IMR-90 (cell line): ENCODE results near the gene TMEM37. TPM values are rescaled to one million over a fixed set of nuclear protein-coding genes. Genes with fewer than 3 reads are reported as not detected.

ENCODE experiments used
- ATAC-seq: fragments of 200-7000 bp; cut with Tn5 transposase; 2 replicates; pipeline ENCODE4 v1.9.1; 2020; ENCODE audit warnings: low read depth, mild to moderate bottlenecking, moderate library complexity
- BruUV-seq: library from RNA; stranded (reverse); fragments of 400-500 nt; replicated peaks from 2 replicates; lab custom pipeline; 2021; lab: Mats Ljungman, UMichigan
- CTCF ChIA-PET: fragments of 300-600 bp; formaldehyde crosslinking; extraction: SDS; loops from one replicate; lab custom pipeline; 2021; ENCODE audit warnings: antibody characterized with exemption; lab: Yijun Ruan, JAX
- POLR2A ChIA-PET: fragments of 300-600 bp; sonication (Branson Sonifier 250); formaldehyde crosslinking; loops from one replicate; lab custom pipeline; 2022; ENCODE audit warnings: antibody characterized with exemption; ENCODE audit not compliant: unreplicated experiment; lab: Charles Lee
- DNase-seq: peaks from one replicate; pipeline ENCODE4 v3.0.0; 2013
- H2AFZ ChIP-seq: replicated peaks from 2 replicates; pipeline ENCODE3; 2013; ENCODE audit warnings: low read length, mild to moderate bottlenecking; ENCODE audit not compliant: poor library complexity
- H2AK5ac ChIP-seq: 2 replicates; pipeline ENCODE4 v1.6.1; 2013; ENCODE audit warnings: low read depth, low read length, inconsistent platforms
- H2AK9ac ChIP-seq: replicated peaks from 2 replicates; pipeline ENCODE3; 2013; ENCODE audit warnings: mild to moderate bottlenecking, low read depth, low read length, moderate library complexity; ENCODE audit not compliant: poor library complexity
- H2BK120ac ChIP-seq: 2 replicates; pipeline ENCODE4 v1.6.1; 2013; ENCODE audit warnings: low read depth, low read length, inconsistent platforms
- H2BK15ac ChIP-seq: 3 replicates; pipeline ENCODE4 v1.6.1; 2013; ENCODE audit warnings: low read depth, low read length, inconsistent platforms
- H2BK20ac ChIP-seq: 2 replicates; pipeline ENCODE4 v1.6.1; 2013; ENCODE audit warnings: low read depth, mild to moderate bottlenecking, inconsistent platforms, low read length, moderate library complexity
- H2BK5ac ChIP-seq: 2 replicates; pipeline ENCODE4 v1.6.1; 2013; ENCODE audit warnings: mild to moderate bottlenecking, low read depth, low read length, inconsistent platforms; ENCODE audit not compliant: poor library complexity, severe bottlenecking
- H3K14ac ChIP-seq: replicated peaks from 2 replicates; pipeline ENCODE4 v1.6.1; 2013; ENCODE audit warnings: low read depth, low read length, inconsistent platforms
- H3K18ac ChIP-seq: 2 replicates; pipeline ENCODE4 v1.6.1; 2013; ENCODE audit warnings: low read depth, low read length, control low read depth
- H3K23ac ChIP-seq: 2 replicates; pipeline ENCODE4 v1.6.1; 2013; ENCODE audit warnings: low read depth, low read length, inconsistent platforms
- H3K27ac ChIP-seq: 2 replicates; pipeline ENCODE4 v1.5.1; 2013; ENCODE audit warnings: mild to moderate bottlenecking, control low read depth, low read length; ENCODE audit not compliant: insufficient read depth
- H3K27me3 ChIP-seq: 2 replicates; pipeline ENCODE4 v1.6.1; 2013; ENCODE audit warnings: low read length; ENCODE audit not compliant: control insufficient read depth, insufficient read depth
- H3K36me3 ChIP-seq: 2 replicates; pipeline ENCODE4 v1.6.1; 2013; ENCODE audit warnings: low read length, mixed read lengths; ENCODE audit not compliant: control insufficient read depth, insufficient read depth
- H3K4ac ChIP-seq: 2 replicates; pipeline ENCODE4 v1.6.1; 2013; ENCODE audit warnings: low read depth, low read length, inconsistent platforms
- H3K4me1 ChIP-seq: 2 replicates; pipeline ENCODE4 v1.6.1; 2013; ENCODE audit warnings: low read length, mixed read lengths; ENCODE audit not compliant: control insufficient read depth, insufficient read depth
- H3K4me2 ChIP-seq: 2 replicates; pipeline ENCODE4 v1.6.1; 2013; ENCODE audit warnings: low read depth, mild to moderate bottlenecking, control low read depth, low read length, moderate library complexity
- H3K4me3 ChIP-seq: 2 replicates; pipeline ENCODE4 v1.5.1; 2013; ENCODE audit warnings: low read depth, mild to moderate bottlenecking, control low read depth, low read length, moderate library complexity; ENCODE audit not compliant: insufficient read depth
- H3K56ac ChIP-seq: 2 replicates; pipeline ENCODE4 v1.6.1; 2013; ENCODE audit warnings: low read length, inconsistent platforms; ENCODE audit not compliant: insufficient read depth; ENCODE audit errors: extremely low read depth
- H3K79me1 ChIP-seq, 2 experiments: 2 replicates each; pipeline ENCODE4 v1.6.1; 2013; ENCODE audit warnings: low read length in 2 of 2, inconsistent platforms in 1 of 2, low read depth in 1 of 2
- H3K9ac ChIP-seq: 2 replicates; pipeline ENCODE4 v1.6.1; 2013; ENCODE audit warnings: low read depth, low read length, control low read depth
- H3K9me1 ChIP-seq: 2 replicates; pipeline ENCODE4 v1.6.1; 2013; ENCODE audit warnings: low read length, inconsistent platforms; ENCODE audit not compliant: insufficient read depth
- H3K9me3 ChIP-seq: 2 replicates; pipeline ENCODE4 v1.6.1; 2013; ENCODE audit warnings: low read length; ENCODE audit not compliant: control insufficient read depth, insufficient read depth
- H4K20me1 ChIP-seq: 2 replicates; pipeline ENCODE4 v1.6.1; 2013; ENCODE audit warnings: low read length, inconsistent platforms; ENCODE audit not compliant: insufficient read depth
- H4K5ac ChIP-seq: 2 replicates; pipeline ENCODE4 v1.6.1; 2013; ENCODE audit warnings: mild to moderate bottlenecking, low read depth, low read length, control low read depth
- H4K8ac ChIP-seq, 2 experiments: 2 replicates each; pipeline ENCODE4 v1.6.1; 2013; ENCODE audit warnings: low read depth in 2 of 2, low read length in 2 of 2, control low read depth in 1 of 2, inconsistent platforms in 1 of 2
- H4K91ac ChIP-seq: 2 replicates; pipeline ENCODE4 v1.6.1; 2013; ENCODE audit warnings: low read depth, low read length, inconsistent platforms; ENCODE audit not compliant: insufficient read depth
- BHLHE40 ChIP-seq: fragments of 150-350 bp; IDR thresholded peaks from 2 replicates; pipeline ENCODE4 v1.6.1; 2016; ENCODE audit warnings: mild to moderate bottlenecking, low read depth, low read length
- CHD1 ChIP-seq: IDR thresholded peaks from 2 replicates; pipeline ENCODE4 v1.6.1; 2012; ENCODE audit warnings: low read depth, low read length, improper control_type of control experiment
- CTCF ChIP-seq: conservative IDR thresholded peaks from 2 replicates; pipeline ENCODE4 v1.5.1; 2012; ENCODE audit warnings: mild to moderate bottlenecking, low read depth, low read length, improper control_type of control experiment
- FOS ChIP-seq: fragments of 150-350 bp; IDR thresholded peaks from 2 replicates; pipeline ENCODE4 v1.6.1; 2016; ENCODE audit warnings: low read depth, low read length
- MXI1 ChIP-seq: IDR thresholded peaks from 2 replicates; pipeline ENCODE4 v1.6.1; 2012; ENCODE audit warnings: low read depth, mild to moderate bottlenecking, low read length, moderate library complexity, borderline replicate concordance
- NFE2L2 ChIP-seq: fragments of 150-350 bp; IDR thresholded peaks from 2 replicates; pipeline ENCODE4 v1.6.1; 2016; ENCODE audit warnings: low read depth, mild to moderate bottlenecking, low read length
- RCOR1 ChIP-seq: IDR thresholded peaks from 2 replicates; pipeline ENCODE4 v1.6.1; 2012; ENCODE audit warnings: mild to moderate bottlenecking, low read length, improper control_type of control experiment; ENCODE audit not compliant: insufficient replicate concordance
- RFX5 ChIP-seq: IDR thresholded peaks from 2 replicates; pipeline ENCODE4 v1.8.0; 2012; ENCODE audit warnings: low read depth, mild to moderate bottlenecking, low read length, moderate library complexity
- USF2 ChIP-seq: fragments of 150-350 bp; IDR thresholded peaks from 2 replicates; pipeline ENCODE4 v1.6.1; 2017; ENCODE audit warnings: mild to moderate bottlenecking, antibody characterized with exemption, low read length, low read depth
- WGBS, 2 experiments: methylation state at CpG; one replicate each; pipeline versions ENCODE4 v1.1.5 to v1.1.7; 2013; ENCODE audit warnings: missing lambda C conversion rate in 2 of 2; ENCODE audit not compliant: insufficient read length in 1 of 2; ENCODE audit errors: extremely low coverage in 2 of 2; 5-methylcytosine and 5-hydroxymethylcytosine counted together
- dilution Hi-C: fragments of 300-500 bp; cut with HindIII; formaldehyde crosslinking; loops from one replicate; pipeline ENCODE4 v1.14.3; 2018; ENCODE audit warnings: low sequenced_read_pairs; ENCODE audit not compliant: unreplicated experiment
- in situ Hi-C: fragments of 300-500 bp; cut with MboI; formaldehyde crosslinking; loops from 3 replicates; pipeline ENCODE4 v1.14.3; 2019; ENCODE audit warnings: low sequenced_read_pairs, inconsistent platforms, mixed read lengths
- intact Hi-C: fragments of 100-400 bp; cut with micrococcal nuclease; formaldehyde crosslinking; loops from 2 replicates; pipeline ENCODE4 v1.10.0; 2022
- polyA plus RNA-seq, 3 experiments: library from polyadenylated mRNA; depleted of rRNA; stranded (reverse); fragments of >200 nt; gene quantifications; 2 replicates each; pipeline ENCODE4 v1.2.3, GENCODE V29; 2012; ENCODE audit warnings: low replicate concordance in 1 of 3
- total RNA-seq: library from RNA; depleted of rRNA; stranded (reverse); fragments of >200 nt; gene quantifications from 2 replicates; pipeline ENCODE4 v1.2.3, GENCODE V29; 2012

The TMEM37 gene
- total and polyA plus RNA-seq, 2 of the 4 experiments (the other 2 are of a cell fraction), result under 0.01 to 0.39 TPM

- Histone ChIP-seq H3K9me3 (no peaks in the 10 kb centered on the region), H2AK9ac (no peak overlapping the region), H2AFZ (no peak overlapping the region), H3K4me1 (no peaks in the 10 kb centered on the region), H4K5ac (no peak overlapping the region), H3K36me3 (no peaks in the 10 kb centered on the region), H3K27ac (no peak overlapping the region), H3K27me3 (peaks cover 3% of the 10 kb centered on the region), H4K91ac (no peak overlapping the region), H3K9me1 (no peaks in the 10 kb centered on the region), H3K56ac (no peak overlapping the region), H3K14ac (no peak overlapping the region), H3K9ac (no peak overlapping the region), H3K79me1 (no peaks in the 10 kb centered on the region), H3K4ac (no peak overlapping the region), H4K20me1 (no peaks in the 10 kb centered on the region), H2BK15ac (no peak overlapping the region), H2BK5ac (no peak overlapping the region), H2BK20ac (no peak overlapping the region), H2BK120ac (no peak overlapping the region), H3K4me3 (no peak overlapping the region), H3K23ac (no peak overlapping the region), H3K18ac (no peak overlapping the region), H4K8ac (no peak overlapping the region), H2AK5ac (no peak overlapping the region), H3K4me2 (no peak overlapping the region)
- in situ Hi-C loops, result no loop called here
- ATAC-seq (no peak), DNase-seq (no peak)
- no peak for TF ChIP-seq MXI1
- TF ChIP-seq NFE2L2, result no peak
- TF ChIP-seq USF2, result no peak
- TF ChIP-seq FOS, result no peak
- no peak for TF ChIP-seq BHLHE40
- TF ChIP-seq RCOR1, result no peak
- TF ChIP-seq CHD1, result no peak
- no peak for TF ChIP-seq RFX5
- no peak for TF ChIP-seq CTCF
- no CpG with 5 or more reads among the region's 3 CpGs for WGBS, 2 experiments
- no TSS peak for BruUV-seq
- CTCF ChIA-PET, result no interaction called here
- dilution Hi-C loops, result no loop called here
- POLR2A ChIA-PET, result no interaction called here
- intact Hi-C loops, result no loop called here
Observed at GRCh38 chr2:119393971-119394748, 37.5 kb upstream of the TMEM37 start.
